Tibial nerve (tissue), 4 donors: ENCODE measurements around the gene RGS8.

ENCODE experiments used
- EP300 ChIP-seq, 2 donors: sonication (generic); formaldehyde crosslinking; IDR thresholded peaks; one replicate each; pipeline ENCODE4 v1.6.1; 2017; ENCODE audit warnings: antibody characterized with exemption in 2 of 2, mild to moderate bottlenecking in 1 of 2
- TF ChIP-seq, protein P1 (sequence below), 5 experiments: fragments of 200-600 bp in 3 of 5; fragments of 450-650 bp in 2 of 5; sonication (generic) in 3 of 5; IDR thresholded peaks; one replicate each; pipeline ENCODE4 v1.5.1; 2016 to 2019; ENCODE audit warnings: antibody characterized with exemption in 5 of 5, mild to moderate bottlenecking in 3 of 5, moderate library complexity in 2 of 5

DNA sequence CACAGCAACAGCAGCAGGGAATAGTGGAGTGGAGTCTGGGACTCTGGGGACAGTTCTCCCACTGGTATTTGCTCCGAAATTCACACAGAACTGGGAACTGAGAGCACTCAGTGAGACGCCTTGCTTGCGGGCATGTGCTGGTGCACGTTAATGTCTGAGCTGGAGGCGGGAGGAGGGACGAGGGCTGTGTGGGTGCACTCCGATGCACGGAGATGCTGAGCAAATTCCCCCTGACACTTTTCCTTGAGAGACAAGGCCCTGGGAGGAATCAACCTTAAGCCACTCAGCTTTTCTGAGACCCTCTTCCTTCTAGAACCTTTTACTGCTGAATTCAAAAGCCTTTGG, 2.8 kb downstream of the RGS8 start:
- TF ChIP-seq, protein P1, sequence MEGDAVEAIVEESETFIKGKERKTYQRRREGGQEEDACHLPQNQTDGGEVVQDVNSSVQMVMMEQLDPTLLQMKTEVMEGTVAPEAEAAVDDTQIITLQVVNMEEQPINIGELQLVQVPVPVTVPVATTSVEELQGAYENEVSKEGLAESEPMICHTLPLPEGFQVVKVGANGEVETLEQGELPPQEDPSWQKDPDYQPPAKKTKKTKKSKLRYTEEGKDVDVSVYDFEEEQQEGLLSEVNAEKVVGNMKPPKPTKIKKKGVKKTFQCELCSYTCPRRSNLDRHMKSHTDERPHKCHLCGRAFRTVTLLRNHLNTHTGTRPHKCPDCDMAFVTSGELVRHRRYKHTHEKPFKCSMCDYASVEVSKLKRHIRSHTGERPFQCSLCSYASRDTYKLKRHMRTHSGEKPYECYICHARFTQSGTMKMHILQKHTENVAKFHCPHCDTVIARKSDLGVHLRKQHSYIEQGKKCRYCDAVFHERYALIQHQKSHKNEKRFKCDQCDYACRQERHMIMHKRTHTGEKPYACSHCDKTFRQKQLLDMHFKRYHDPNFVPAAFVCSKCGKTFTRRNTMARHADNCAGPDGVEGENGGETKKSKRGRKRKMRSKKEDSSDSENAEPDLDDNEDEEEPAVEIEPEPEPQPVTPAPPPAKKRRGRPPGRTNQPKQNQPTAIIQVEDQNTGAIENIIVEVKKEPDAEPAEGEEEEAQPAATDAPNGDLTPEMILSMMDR (IDR thresholded peaks at IDR 0.05), result no peak
- TF ChIP-seq EP300 (IDR thresholded peaks at IDR 0.05), result no peak
